ENCODE results near the gene MAML1. TPM values are rescaled to one million over a fixed set of nuclear protein-coding genes. Genes with fewer than 3 reads are reported as not detected.

Gene MAML1
- total and polyA plus RNA-seq, 2 experiments from 2014 or later = 9.6 to 43.9 TPM

GRCh38 chr5:179806250-179807048, 73.8 kb downstream of the MAML1 start, which contains the start of gene MGAT4B:
Gene MGAT4B, minus strand, starts transcription at chr5:179806866. Its CDS starts 283 bp downstream, at chr5:179806583.
- Mint-ChIP-seq H3K27ac (no peak within 1 kb of the TSS), H3K36me3 (ENCODE audit: low read depth) (peaks cover 12% of the 10 kb centered on the region; the same call in 1 of the 3 replicates), H3K9me3 (no peaks in the 10 kb centered on the region), H3K4me3 (peak within 1 kb of the TSS; percentile 80), H3K27me3 (ENCODE audit: insufficient read depth, low read depth, poor library complexity) (peaks cover 27% of the 10 kb centered on the region), H3K4me1 (peaks cover 30% of the 10 kb centered on the region)
- Histone ChIP-seq H3K79me2 (replicated peaks; ENCODE audit: insufficient read depth) (peaks cover 22% of the 10 kb centered on the region), H2AFZ (peak within 1 kb of the TSS; percentile 32; the same call in 1 of the 2 replicates), H3K9me2 (ENCODE audit: insufficient read depth) (no peaks in the 10 kb centered on the region), H3K4me3 (peak within 1 kb of the TSS; percentile 77), H3K27ac (ENCODE audit: low read depth) (no peak within 1 kb of the TSS), H3K36me3 (ENCODE audit: insufficient read depth) (no peaks in the 10 kb centered on the region), H3K4me2 (peak within 1 kb of the TSS; percentile 92), H3K27me3 (ENCODE audit: insufficient read depth) (no peaks in the 10 kb centered on the region), H4K20me1 (replicated peaks; ENCODE audit: insufficient read depth) (peaks cover 17% of the 10 kb centered on the region), H3K4me1 (ENCODE audit: insufficient read depth) (peaks cover 8% of the 10 kb centered on the region), H3F3A (replicated peaks; ENCODE audit: low read depth) (peaks cover 13% of the 10 kb centered on the region)
- peak; percentile 85 for DNase-seq (ENCODE audit: low spot score)
- peak; percentile 62 for ATAC-seq
- TF ChIP-seq CREB1 (CRISPR knock-in tag; IDR thresholded peaks at IDR 0.05; ENCODE audit: low read depth) = peak; percentile 60; the same call in 1 of the 2 replicates
- peak; percentile 82 for TF ChIP-seq POLR2AphosphoS5 (IDR thresholded peaks at IDR 0.05; ENCODE audit: low read depth)
- TF ChIP-seq ZNF114 (CRISPR knock-in tag; IDR thresholded peaks at IDR 0.05) = no peak
- TF ChIP-seq EZH2 (IDR thresholded peaks at IDR 0.05; ENCODE audit: low read depth, unreplicated experiment) = no peak
- TF ChIP-seq STAT1 (IDR thresholded peaks at IDR 0.05; ENCODE audit: unreplicated experiment) = no peak
- TF ChIP-seq NANOG (IDR thresholded peaks at IDR 0.05; ENCODE audit: borderline replicate concordance) = no peak
- TF ChIP-seq, protein P1, sequence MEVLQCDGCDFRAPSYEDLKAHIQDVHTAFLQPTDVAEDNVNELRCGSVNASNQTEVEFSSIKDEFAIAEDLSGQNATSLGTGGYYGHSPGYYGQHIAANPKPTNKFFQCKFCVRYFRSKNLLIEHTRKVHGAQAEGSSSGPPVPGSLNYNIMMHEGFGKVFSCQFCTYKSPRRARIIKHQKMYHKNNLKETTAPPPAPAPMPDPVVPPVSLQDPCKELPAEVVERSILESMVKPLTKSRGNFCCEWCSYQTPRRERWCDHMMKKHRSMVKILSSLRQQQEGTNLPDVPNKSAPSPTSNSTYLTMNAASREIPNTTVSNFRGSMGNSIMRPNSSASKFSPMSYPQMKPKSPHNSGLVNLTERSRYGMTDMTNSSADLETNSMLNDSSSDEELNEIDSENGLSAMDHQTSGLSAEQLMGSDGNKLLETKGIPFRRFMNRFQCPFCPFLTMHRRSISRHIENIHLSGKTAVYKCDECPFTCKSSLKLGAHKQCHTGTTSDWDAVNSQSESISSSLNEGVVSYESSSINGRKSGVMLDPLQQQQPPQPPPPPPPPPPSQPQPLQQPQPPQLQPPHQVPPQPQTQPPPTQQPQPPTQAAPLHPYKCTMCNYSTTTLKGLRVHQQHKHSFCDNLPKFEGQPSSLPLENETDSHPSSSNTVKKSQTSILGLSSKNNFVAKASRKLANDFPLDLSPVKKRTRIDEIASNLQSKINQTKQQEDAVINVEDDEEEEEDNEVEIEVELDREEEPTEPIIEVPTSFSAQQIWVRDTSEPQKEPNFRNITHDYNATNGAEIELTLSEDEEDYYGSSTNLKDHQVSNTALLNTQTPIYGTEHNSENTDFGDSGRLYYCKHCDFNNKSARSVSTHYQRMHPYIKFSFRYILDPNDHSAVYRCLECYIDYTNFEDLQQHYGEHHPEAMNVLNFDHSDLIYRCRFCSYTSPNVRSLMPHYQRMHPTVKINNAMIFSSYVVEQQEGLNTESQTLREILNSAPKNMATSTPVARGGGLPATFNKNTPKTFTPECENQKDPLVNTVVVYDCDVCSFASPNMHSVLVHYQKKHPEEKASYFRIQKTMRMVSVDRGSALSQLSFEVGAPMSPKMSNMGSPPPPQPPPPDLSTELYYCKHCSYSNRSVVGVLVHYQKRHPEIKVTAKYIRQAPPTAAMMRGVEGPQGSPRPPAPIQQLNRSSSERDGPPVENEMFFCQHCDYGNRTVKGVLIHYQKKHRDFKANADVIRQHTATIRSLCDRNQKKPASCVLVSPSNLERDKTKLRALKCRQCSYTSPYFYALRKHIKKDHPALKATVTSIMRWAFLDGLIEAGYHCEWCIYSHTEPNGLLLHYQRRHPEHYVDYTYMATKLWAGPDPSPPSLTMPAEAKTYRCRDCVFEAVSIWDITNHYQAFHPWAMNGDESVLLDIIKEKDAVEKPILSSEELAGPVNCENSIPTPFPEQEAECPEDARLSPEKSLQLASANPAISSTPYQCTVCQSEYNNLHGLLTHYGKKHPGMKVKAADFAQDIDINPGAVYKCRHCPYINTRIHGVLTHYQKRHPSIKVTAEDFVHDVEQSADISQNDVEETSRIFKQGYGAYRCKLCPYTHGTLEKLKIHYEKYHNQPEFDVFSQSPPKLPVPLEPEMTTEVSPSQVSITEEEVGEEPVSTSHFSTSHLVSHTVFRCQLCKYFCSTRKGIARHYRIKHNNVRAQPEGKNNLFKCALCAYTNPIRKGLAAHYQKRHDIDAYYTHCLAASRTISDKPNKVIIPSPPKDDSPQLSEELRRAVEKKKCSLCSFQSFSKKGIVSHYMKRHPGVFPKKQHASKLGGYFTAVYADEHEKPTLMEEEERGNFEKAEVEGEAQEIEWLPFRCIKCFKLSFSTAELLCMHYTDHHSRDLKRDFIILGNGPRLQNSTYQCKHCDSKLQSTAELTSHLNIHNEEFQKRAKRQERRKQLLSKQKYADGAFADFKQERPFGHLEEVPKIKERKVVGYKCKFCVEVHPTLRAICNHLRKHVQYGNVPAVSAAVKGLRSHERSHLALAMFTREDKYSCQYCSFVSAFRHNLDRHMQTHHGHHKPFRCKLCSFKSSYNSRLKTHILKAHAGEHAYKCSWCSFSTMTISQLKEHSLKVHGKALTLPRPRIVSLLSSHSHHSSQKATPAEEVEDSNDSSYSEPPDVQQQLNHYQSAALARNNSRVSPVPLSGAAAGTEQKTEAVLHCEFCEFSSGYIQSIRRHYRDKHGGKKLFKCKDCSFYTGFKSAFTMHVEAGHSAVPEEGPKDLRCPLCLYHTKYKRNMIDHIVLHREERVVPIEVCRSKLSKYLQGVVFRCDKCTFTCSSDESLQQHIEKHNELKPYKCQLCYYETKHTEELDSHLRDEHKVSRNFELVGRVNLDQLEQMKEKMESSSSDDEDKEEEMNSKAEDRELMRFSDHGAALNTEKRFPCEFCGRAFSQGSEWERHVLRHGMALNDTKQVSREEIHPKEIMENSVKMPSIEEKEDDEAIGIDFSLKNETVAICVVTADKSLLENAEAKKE (CRISPR knock-in tag; IDR thresholded peaks at IDR 0.05) = no peak

Data from GM23338 (cell line).